ENCODE data around the gene CABP7.

DNA sequence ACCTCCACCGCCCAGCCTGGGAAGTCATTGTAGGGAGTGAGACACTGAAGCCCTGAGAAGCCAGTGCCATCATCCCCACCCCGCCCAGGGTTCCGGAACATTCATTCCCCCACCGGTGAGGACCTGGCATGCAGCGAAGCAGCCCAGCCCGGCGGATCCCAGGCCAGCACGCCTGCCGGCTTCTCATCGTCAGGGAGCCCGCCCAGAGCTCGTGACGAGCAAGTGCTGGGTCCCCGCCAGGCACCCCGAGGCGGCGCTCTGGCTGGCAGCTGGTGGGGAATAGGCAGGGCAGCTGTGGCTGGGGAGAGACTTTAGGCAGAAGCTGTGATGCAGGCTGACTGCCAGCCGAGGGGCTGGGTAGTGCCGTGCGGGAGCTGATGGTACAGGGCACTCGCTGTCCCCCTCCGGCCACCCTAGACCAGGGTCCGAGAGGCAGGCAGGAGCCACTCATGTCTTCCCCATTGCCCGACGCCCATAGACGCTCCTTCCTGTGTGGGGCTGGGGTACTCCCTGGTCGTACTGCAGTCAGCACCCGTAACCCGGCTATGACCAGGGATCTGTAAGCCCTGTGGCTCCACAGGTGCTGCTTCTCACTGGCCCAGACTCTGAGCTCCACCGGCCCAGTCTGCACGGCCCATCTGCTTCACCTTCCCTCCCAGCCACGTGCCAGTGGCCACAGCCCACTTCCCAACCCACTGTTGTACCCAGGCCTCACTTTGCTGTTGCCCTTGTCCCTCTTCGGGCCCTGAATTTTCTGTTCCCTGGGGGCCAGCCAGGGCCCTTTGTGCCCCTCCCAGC is 24.5 kb upstream of the CABP7 start:
- TF ChIP-seq, protein P1, sequence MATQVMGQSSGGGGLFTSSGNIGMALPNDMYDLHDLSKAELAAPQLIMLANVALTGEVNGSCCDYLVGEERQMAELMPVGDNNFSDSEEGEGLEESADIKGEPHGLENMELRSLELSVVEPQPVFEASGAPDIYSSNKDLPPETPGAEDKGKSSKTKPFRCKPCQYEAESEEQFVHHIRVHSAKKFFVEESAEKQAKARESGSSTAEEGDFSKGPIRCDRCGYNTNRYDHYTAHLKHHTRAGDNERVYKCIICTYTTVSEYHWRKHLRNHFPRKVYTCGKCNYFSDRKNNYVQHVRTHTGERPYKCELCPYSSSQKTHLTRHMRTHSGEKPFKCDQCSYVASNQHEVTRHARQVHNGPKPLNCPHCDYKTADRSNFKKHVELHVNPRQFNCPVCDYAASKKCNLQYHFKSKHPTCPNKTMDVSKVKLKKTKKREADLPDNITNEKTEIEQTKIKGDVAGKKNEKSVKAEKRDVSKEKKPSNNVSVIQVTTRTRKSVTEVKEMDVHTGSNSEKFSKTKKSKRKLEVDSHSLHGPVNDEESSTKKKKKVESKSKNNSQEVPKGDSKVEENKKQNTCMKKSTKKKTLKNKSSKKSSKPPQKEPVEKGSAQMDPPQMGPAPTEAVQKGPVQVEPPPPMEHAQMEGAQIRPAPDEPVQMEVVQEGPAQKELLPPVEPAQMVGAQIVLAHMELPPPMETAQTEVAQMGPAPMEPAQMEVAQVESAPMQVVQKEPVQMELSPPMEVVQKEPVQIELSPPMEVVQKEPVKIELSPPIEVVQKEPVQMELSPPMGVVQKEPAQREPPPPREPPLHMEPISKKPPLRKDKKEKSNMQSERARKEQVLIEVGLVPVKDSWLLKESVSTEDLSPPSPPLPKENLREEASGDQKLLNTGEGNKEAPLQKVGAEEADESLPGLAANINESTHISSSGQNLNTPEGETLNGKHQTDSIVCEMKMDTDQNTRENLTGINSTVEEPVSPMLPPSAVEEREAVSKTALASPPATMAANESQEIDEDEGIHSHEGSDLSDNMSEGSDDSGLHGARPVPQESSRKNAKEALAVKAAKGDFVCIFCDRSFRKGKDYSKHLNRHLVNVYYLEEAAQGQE (IDR thresholded peaks at IDR 0.05), result no peak
- TF ChIP-seq TAF1 (conservative IDR thresholded peaks at IDR 0.05), result no peak
